ENCODE data around the gene VPS35L.

Gene VPS35L

GRCh38 chr16:19696328-19696727, 140.8 kb downstream of the VPS35L start:
- DNase-seq (ENCODE audit: low spot score): no peak

GRCh38 chr16:19696961-19697360, 141.5 kb downstream of the VPS35L start:
- DNase-seq (ENCODE audit: low spot score): no peak

GRCh38 chr16:19697756-19698318, 142.3 kb downstream of the VPS35L start:
- DNase-seq (ENCODE audit: low spot score): no peak

- no peak for DNase-seq (ENCODE audit: low spot score)
Observed at GRCh38 chr16:19698480-19699465, 143.3 kb downstream of the VPS35L start.

- no peak for DNase-seq (ENCODE audit: low spot score)
Observed at GRCh38 chr16:19699472-19699871, 144.0 kb downstream of the VPS35L start.

- DNase-seq (ENCODE audit: low spot score): no peak
Observed at GRCh38 chr16:19700319-19700781, 144.8 kb downstream of the VPS35L start.

- no peak for DNase-seq (ENCODE audit: low spot score)
Observed at GRCh38 chr16:19701091-19701490, 145.6 kb downstream of the VPS35L start.

GRCh38 chr16:19703172-19703889, 147.8 kb downstream of the VPS35L start:
- DNase-seq (ENCODE audit: low spot score): no peak

GRCh38 chr16:19704321-19705145, 149.0 kb downstream of the VPS35L start:
- DNase-seq (ENCODE audit: low spot score): no peak

- no peak for DNase-seq (ENCODE audit: low spot score)
Observed at GRCh38 chr16:19705146-19705501, 149.6 kb downstream of the VPS35L start.

GRCh38 chr16:19705843-19706242, 150.3 kb downstream of the VPS35L start:
- no peak for DNase-seq (ENCODE audit: low spot score)

GRCh38 chr16:19706846-19707245, 151.3 kb downstream of the VPS35L start:
- DNase-seq (ENCODE audit: low spot score): no peak

GRCh38 chr16:19707569-19708295, 152.2 kb downstream of the VPS35L start:
- no peak for DNase-seq (ENCODE audit: low spot score)

GRCh38 chr16:19708296-19709205, 153.0 kb downstream of the VPS35L start:
- DNase-seq (ENCODE audit: low spot score): no peak

GRCh38 chr16:19709381-19710136, 154.1 kb downstream of the VPS35L start:
- DNase-seq (ENCODE audit: low spot score): no peak

GRCh38 chr16:19710191-19710908, 154.8 kb downstream of the VPS35L start:
- DNase-seq (ENCODE audit: low spot score): no peak

GRCh38 chr16:19710991-19711545, 155.6 kb downstream of the VPS35L start:
- DNase-seq (ENCODE audit: low spot score): no peak

GRCh38 chr16:19711643-19712042, 156.1 kb downstream of the VPS35L start:
- DNase-seq (ENCODE audit: low spot score): no peak
